Endothelial cell of umbilical vein (primary cell): Measurements from ENCODE around the gene KRTAP4-8. TPM values are rescaled to one million over a fixed set of nuclear protein-coding genes. Genes with fewer than 3 reads are reported as not detected.

ENCODE experiments used
- BruUV-seq: library from RNA; stranded (reverse); fragments of 400-500 nt; replicated peaks from 2 replicates; lab custom pipeline; 2021; lab: Mats Ljungman, UMichigan
- CTCF ChIA-PET: fragments of 300-600, 350-600 bp; sonication (Branson Sonifier 250); formaldehyde crosslinking; loops from one replicate; lab custom pipeline; 2021; ENCODE audit warnings: antibody characterized with exemption, inconsistent platforms; lab: Charles Lee
- POLR2A ChIA-PET: fragments of 300-600, 350-600 bp; sonication (Branson Sonifier 250); formaldehyde crosslinking; loops from one replicate; lab custom pipeline; 2021; ENCODE audit warnings: antibody characterized with exemption, inconsistent platforms; lab: Charles Lee
- DNase-seq: peaks from one replicate; pipeline ENCODE4 v3.0.0-alpha.2; 2011; ENCODE audit warnings: low read depth, low spot score
- FAIRE-seq: peaks from 2 replicates; lab custom pipeline; 2011; peaks lifted over from hg19 to GRCh38; lab: Jason Lieb, UNC
- H2AFZ ChIP-seq: 2 replicates; pipeline ENCODE4 v1.6.0; 2012; ENCODE audit warnings: low read depth, low read length, control low read depth, inconsistent platforms
- H3K27ac ChIP-seq: 2 replicates; pipeline ENCODE4 v1.5.1; 2011; ENCODE audit warnings: low read depth, mild to moderate bottlenecking, control low read depth, low read length, moderate library complexity; ENCODE audit not compliant: insufficient read depth
- H3K27me3 ChIP-seq, 2 experiments: 2 replicates each; pipeline versions ENCODE4 v1.6.0 to v1.6.1; 2011; ENCODE audit warnings: low read length in 2 of 2, mixed read lengths in 1 of 2; ENCODE audit not compliant: control insufficient read depth in 2 of 2, insufficient read depth in 2 of 2
- H3K36me3 ChIP-seq, 2 experiments: 2 replicates in 1 of 2; 3 replicates in 1 of 2; pipeline ENCODE4 v1.5.1; 2011; ENCODE audit warnings: low read length in 2 of 2, mild to moderate bottlenecking in 1 of 2, moderate library complexity in 1 of 2; ENCODE audit not compliant: control insufficient read depth in 2 of 2, insufficient read depth in 2 of 2; ENCODE audit errors: extremely low read depth in 1 of 2
- H3K4me1 ChIP-seq: 3 replicates; pipeline ENCODE4 v1.5.1; 2011; ENCODE audit warnings: mild to moderate bottlenecking, low read length; ENCODE audit not compliant: control insufficient read depth, insufficient read depth; ENCODE audit errors: extremely low read depth
- H3K4me2 ChIP-seq: 2 replicates; pipeline ENCODE4 v1.6.1; 2011; ENCODE audit warnings: low read length, control low read depth, mixed read lengths; ENCODE audit not compliant: insufficient read depth
- H3K4me3 ChIP-seq, 3 experiments: fragments of 200-600 bp in 1 of 3; sonication (generic), shearing (Covaris generic) in 1 of 3; replicated peaks in 1 of 3; 2 replicates each; pipeline ENCODE4 v1.5.1; 2011 to 2016; ENCODE audit warnings: control low read depth in 3 of 3, low read length in 3 of 3, mild to moderate bottlenecking in 2 of 3, inconsistent platforms in 1 of 3, low read depth in 1 of 3, moderate library complexity in 1 of 3; ENCODE audit not compliant: insufficient read depth in 1 of 3
- H3K79me2 ChIP-seq: 2 replicates; pipeline ENCODE4 v1.6.0; 2012; ENCODE audit warnings: low read length, inconsistent platforms; ENCODE audit not compliant: control insufficient read depth, insufficient read depth
- H3K9ac ChIP-seq: replicated peaks from 2 replicates; pipeline ENCODE3; 2011; ENCODE audit warnings: low read length, control low read depth; ENCODE audit not compliant: insufficient read depth; ENCODE audit errors: extremely low read depth
- H3K9me1 ChIP-seq: replicated peaks from 3 replicates; pipeline ENCODE4 v1.6.0; 2011; ENCODE audit warnings: mild to moderate bottlenecking, low read length; ENCODE audit not compliant: control insufficient read depth, insufficient read depth; ENCODE audit errors: extremely low read depth
- H3K9me3 ChIP-seq: replicated peaks from 2 replicates; pipeline ENCODE4 v1.5.1; 2012; ENCODE audit warnings: low read length, inconsistent platforms; ENCODE audit not compliant: control insufficient read depth, insufficient read depth
- H4K20me1 ChIP-seq: replicated peaks from 2 replicates; pipeline ENCODE3; 2011; ENCODE audit warnings: mild to moderate bottlenecking, low read length; ENCODE audit not compliant: control insufficient read depth, insufficient read depth; ENCODE audit errors: extremely low read depth
- EZH2 ChIP-seq: IDR thresholded peaks from 2 replicates; pipeline ENCODE4 v1.6.1; 2012; ENCODE audit warnings: borderline replicate concordance, low read depth, mild to moderate bottlenecking, moderate library complexity, low read length, inconsistent platforms; ENCODE audit not compliant: severe bottlenecking
- FOS ChIP-seq: IDR thresholded peaks from 2 replicates; pipeline ENCODE4 v1.6.1; 2011; ENCODE audit warnings: mild to moderate bottlenecking, low read length, moderate library complexity, borderline replicate concordance; ENCODE audit not compliant: insufficient read depth
- GATA2 ChIP-seq: IDR thresholded peaks from 2 replicates; pipeline ENCODE4 v1.7.0; 2011; ENCODE audit warnings: low read depth, mild to moderate bottlenecking, moderate library complexity, mixed read lengths, low read length; ENCODE audit not compliant: insufficient read length, insufficient read depth
- JUN ChIP-seq: IDR thresholded peaks from 2 replicates; pipeline ENCODE4 v1.6.1; 2011; ENCODE audit warnings: borderline replicate concordance, low read depth; ENCODE audit not compliant: insufficient read length, insufficient read depth
- MAX ChIP-seq: IDR thresholded peaks from 2 replicates; pipeline ENCODE4 v1.6.1; 2011; ENCODE audit not compliant: insufficient read depth, insufficient read length
- MYC ChIP-seq: IDR thresholded peaks from one replicate; pipeline ENCODE4 v1.6.1; 2011; ENCODE audit warnings: mild to moderate bottlenecking, low read depth, low read length
- POLR2A ChIP-seq: IDR thresholded peaks from 2 replicates; pipeline ENCODE4 v1.6.1; 2012; ENCODE audit warnings: low read depth, mild to moderate bottlenecking, control low read depth, low read length
- POLR2AphosphoS5 ChIP-seq: IDR thresholded peaks from 2 replicates; pipeline ENCODE4 v1.6.1; 2012; ENCODE audit warnings: low read depth, mild to moderate bottlenecking, control low read depth, low read length, moderate library complexity; ENCODE audit not compliant: insufficient read depth
- dilution Hi-C: fragments of 300-500 bp; cut with MboI; formaldehyde crosslinking; loops from one replicate; pipeline ENCODE4 v1.15.0; 2019; ENCODE audit warnings: low sequenced_read_pairs; ENCODE audit not compliant: extremely low pct_ligation_motif_present
- intact Hi-C: fragments of 100-400 bp; cut with micrococcal nuclease; formaldehyde crosslinking; loops from one replicate; pipeline ENCODE4 v1.10.0; 2022
- polyA plus RNA-seq, 4 experiments: library from polyadenylated mRNA; depleted of rRNA in 3 of 4; stranded (reverse) in 3 of 4; unstranded in 1 of 4; fragments of >200 nt; gene quantifications; 2 replicates each; pipeline versions ENCODE4 v1.2.1 to v1.2.3, GENCODE V29; 2011 to 2012; ENCODE audit warnings: missing spikeins in 1 of 4
- total RNA-seq: library from RNA; stranded (reverse); gene quantifications from 2 replicates; pipeline ENCODE4 v1.2.3, GENCODE V29; 2021
- TF ChIP-seq, protein P1 (sequence below), 2 donors: IDR thresholded peaks; 1 replicate in 1 of 2; 2 replicates in 1 of 2; pipeline ENCODE4 v1.5.1; 2011; ENCODE audit warnings: low read length in 2 of 2, mild to moderate bottlenecking in 2 of 2, moderate library complexity in 2 of 2, control low read depth in 1 of 2, inconsistent platforms in 1 of 2, low read depth in 1 of 2; ENCODE audit not compliant: insufficient read depth in 1 of 2; ENCODE audit errors: extremely low read depth in 1 of 2

KRTAP4-8 gene
- total and polyA plus RNA-seq, 2 donors (not counting 3 experiments of a cell fraction or from before 2014, with no cell fraction given) = not detected

DNA sequence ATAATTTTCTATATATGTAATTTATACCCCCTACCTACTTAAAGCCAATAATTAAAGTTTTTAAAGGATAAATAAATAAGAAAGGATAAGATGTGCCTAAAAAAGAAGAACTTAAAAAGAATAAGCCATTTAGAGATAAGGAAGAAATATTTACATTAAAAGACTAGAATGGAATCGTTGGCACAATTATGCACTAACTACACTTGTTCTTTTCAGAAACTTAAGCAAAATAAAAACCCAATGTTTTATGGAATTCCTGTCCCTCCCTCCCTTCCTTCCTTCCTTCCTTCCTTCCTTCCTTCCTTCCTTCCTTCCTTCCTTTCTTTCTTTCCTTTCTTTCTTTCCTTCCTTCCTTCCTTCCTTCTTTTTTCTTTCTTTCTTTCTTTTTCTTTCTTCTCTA, 46.9 kb upstream of the KRTAP4-8 start:
- no peak for DNase-seq
- CTCF ChIA-PET = no interaction called here

More for the DNA sequence above, 46.9 kb upstream of the KRTAP4-8 start:
- no peaks in the 10 kb centered on the region for H4K20me1 ChIP-seq
- H3K79me2 ChIP-seq = no peaks in the 10 kb centered on the region
- no TSS peak for BruUV-seq
- POLR2A ChIA-PET = no interaction called here
- H3K27ac ChIP-seq = no peak overlapping the region
- no peak overlapping the region for H3K4me3 ChIP-seq
- no peak overlapping the region for H3K4me2 ChIP-seq
- TF ChIP-seq MAX (no peak), MYC (no peak), JUN (no peak), EZH2 (no peak), POLR2AphosphoS5 (no peak), GATA2 (no peak), POLR2A (no peak), FOS (no peak)
- TF ChIP-seq, protein P1, sequence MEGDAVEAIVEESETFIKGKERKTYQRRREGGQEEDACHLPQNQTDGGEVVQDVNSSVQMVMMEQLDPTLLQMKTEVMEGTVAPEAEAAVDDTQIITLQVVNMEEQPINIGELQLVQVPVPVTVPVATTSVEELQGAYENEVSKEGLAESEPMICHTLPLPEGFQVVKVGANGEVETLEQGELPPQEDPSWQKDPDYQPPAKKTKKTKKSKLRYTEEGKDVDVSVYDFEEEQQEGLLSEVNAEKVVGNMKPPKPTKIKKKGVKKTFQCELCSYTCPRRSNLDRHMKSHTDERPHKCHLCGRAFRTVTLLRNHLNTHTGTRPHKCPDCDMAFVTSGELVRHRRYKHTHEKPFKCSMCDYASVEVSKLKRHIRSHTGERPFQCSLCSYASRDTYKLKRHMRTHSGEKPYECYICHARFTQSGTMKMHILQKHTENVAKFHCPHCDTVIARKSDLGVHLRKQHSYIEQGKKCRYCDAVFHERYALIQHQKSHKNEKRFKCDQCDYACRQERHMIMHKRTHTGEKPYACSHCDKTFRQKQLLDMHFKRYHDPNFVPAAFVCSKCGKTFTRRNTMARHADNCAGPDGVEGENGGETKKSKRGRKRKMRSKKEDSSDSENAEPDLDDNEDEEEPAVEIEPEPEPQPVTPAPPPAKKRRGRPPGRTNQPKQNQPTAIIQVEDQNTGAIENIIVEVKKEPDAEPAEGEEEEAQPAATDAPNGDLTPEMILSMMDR (IDR thresholded peaks at IDR 0.05; ENCODE audit: extremely low read depth in 1 of 2, insufficient read depth in 1 of 2, low read depth in 1 of 2, low read length in 2 of 2) = no peak
- H2AFZ ChIP-seq = no peak overlapping the region
- H3K9me1 ChIP-seq = no peaks in the 10 kb centered on the region
- no peak for FAIRE-seq
- no peak overlapping the region for H3K9ac ChIP-seq
- dilution Hi-C loops (no loop called here), intact Hi-C loops (no loop called here)
- no peaks in the 10 kb centered on the region for H3K4me1 ChIP-seq
- H3K27me3 ChIP-seq = no peaks in the 10 kb centered on the region
- no peaks in the 10 kb centered on the region for H3K36me3 ChIP-seq
- no peaks in the 10 kb centered on the region for H3K9me3 ChIP-seq
